ENCODE results near the gene PCMTD2. TPM values are rescaled to one million over a fixed set of nuclear protein-coding genes. Genes with fewer than 3 reads are reported as not detected.

Gene PCMTD2
- total and polyA plus RNA-seq, 2 of the 13 experiments (the other 11 are each of a cell fraction or from before 2014, with no cell fraction given): 47.0 to 76.9 TPM

DNA sequence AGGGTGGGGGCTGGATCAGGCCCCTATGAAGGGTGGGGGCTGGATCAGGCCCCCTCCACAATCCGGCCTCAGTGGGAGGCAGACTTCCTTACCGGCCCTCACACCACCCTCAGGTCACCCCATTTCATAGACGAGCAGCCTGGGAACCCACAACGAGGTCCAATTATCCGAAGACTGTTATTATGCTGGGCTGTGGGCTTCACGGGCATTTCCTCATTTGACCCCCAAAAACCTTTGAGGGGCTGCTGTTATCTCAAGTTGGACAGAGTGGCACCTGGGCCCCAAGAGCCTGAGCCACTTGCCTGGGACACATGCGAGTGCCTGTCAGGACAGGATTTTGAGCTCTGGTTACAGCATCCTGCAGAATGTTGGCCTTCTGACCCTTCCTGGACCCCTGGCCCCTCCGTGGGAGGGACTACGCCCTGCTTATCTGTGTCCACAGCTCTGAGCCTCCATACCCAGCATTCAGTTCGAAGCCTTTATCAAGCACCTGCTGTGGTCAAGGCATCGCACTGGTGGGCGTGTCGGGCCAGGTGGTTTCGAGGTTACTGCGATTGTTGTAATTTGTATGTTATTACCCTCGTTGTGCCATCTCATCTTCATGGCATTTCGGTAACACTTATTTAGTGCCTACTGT, 34.5 kb upstream of the PCMTD2 start (continued):
- TF ChIP-seq MBNL3 (CRISPR knock-in tag; conservative IDR thresholded peaks at IDR 0.05) (no peak), PPARG (CRISPR knock-in tag; conservative IDR thresholded peaks at IDR 0.05) (no peak), ARNT (IDR thresholded peaks at IDR 0.05) (no peak), ZMYM4 (CRISPR knock-in tag; IDR thresholded peaks at IDR 0.05) (no peak), ZNF883 (CRISPR knock-in tag; IDR thresholded peaks at IDR 0.05; ENCODE audit: not compliant biosample characterization) (no peak), ZBTB38 (CRISPR knock-in tag; IDR thresholded peaks at IDR 0.05) (no peak), NBN (conservative IDR thresholded peaks at IDR 0.05) (no peak), ZNF878 (CRISPR knock-in tag; IDR thresholded peaks at IDR 0.05) (no peak), KMT2A (CRISPR knock-in tag; IDR thresholded peaks at IDR 0.05) (peak; percentile 46; the same call in 1 of the 2 replicates), MEIS1 (CRISPR knock-in tag; IDR thresholded peaks at IDR 0.05; ENCODE audit: borderline replicate concordance) (no peak), CBX1 (IDR thresholded peaks at IDR 0.05; ENCODE audit: low read depth) (no peak), ARNT2 (CRISPR knock-in tag; IDR thresholded peaks at IDR 0.05; ENCODE audit: low read depth) (no peak)
- TF ChIP-seq, protein P1, sequence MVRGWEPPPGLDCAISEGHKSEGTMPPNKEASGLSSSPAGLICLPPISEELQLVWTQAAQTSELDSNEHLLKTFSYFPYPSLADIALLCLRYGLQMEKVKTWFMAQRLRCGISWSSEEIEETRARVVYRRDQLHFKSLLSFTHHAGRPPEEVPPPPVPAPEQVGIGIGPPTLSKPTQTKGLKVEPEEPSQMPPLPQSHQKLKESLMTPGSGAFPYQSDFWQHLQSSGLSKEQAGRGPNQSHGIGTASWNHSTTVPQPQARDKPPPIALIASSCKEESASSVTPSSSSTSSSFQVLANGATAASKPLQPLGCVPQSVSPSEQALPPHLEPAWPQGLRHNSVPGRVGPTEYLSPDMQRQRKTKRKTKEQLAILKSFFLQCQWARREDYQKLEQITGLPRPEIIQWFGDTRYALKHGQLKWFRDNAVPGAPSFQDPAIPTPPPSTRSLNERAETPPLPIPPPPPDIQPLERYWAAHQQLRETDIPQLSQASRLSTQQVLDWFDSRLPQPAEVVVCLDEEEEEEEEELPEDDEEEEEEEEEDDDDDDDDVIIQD (CRISPR knock-in tag; IDR thresholded peaks at IDR 0.05; ENCODE audit: low read depth): no peak
- TF ChIP-seq, protein P2, sequence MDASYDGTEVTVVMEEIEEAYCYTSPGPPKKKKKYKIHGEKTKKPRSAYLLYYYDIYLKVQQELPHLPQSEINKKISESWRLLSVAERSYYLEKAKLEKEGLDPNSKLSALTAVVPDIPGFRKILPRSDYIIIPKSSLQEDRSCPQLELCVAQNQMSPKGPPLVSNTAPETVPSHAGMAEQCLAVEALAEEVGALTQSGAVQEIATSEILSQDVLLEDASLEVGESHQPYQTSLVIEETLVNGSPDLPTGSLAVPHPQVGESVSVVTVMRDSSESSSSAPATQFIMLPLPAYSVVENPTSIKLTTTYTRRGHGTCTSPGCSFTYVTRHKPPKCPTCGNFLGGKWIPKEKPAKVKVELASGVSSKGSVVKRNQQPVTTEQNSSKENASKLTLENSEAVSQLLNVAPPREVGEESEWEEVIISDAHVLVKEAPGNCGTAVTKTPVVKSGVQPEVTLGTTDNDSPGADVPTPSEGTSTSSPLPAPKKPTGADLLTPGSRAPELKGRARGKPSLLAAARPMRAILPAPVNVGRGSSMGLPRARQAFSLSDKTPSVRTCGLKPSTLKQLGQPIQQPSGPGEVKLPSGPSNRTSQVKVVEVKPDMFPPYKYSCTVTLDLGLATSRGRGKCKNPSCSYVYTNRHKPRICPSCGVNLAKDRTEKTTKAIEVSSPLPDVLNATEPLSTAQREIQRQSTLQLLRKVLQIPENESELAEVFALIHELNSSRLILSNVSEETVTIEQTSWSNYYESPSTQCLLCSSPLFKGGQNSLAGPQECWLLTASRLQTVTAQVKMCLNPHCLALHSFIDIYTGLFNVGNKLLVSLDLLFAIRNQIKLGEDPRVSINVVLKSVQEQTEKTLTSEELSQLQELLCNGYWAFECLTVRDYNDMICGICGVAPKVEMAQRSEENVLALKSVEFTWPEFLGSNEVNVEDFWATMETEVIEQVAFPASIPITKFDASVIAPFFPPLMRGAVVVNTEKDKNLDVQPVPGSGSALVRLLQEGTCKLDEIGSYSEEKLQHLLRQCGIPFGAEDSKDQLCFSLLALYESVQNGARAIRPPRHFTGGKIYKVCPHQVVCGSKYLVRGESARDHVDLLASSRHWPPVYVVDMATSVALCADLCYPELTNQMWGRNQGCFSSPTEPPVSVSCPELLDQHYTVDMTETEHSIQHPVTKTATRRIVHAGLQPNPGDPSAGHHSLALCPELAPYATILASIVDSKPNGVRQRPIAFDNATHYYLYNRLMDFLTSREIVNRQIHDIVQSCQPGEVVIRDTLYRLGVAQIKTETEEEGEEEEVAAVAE (CRISPR knock-in tag; IDR thresholded peaks at IDR 0.05; ENCODE audit: borderline replicate concordance): no peak
- TF ChIP-seq, protein P3, sequence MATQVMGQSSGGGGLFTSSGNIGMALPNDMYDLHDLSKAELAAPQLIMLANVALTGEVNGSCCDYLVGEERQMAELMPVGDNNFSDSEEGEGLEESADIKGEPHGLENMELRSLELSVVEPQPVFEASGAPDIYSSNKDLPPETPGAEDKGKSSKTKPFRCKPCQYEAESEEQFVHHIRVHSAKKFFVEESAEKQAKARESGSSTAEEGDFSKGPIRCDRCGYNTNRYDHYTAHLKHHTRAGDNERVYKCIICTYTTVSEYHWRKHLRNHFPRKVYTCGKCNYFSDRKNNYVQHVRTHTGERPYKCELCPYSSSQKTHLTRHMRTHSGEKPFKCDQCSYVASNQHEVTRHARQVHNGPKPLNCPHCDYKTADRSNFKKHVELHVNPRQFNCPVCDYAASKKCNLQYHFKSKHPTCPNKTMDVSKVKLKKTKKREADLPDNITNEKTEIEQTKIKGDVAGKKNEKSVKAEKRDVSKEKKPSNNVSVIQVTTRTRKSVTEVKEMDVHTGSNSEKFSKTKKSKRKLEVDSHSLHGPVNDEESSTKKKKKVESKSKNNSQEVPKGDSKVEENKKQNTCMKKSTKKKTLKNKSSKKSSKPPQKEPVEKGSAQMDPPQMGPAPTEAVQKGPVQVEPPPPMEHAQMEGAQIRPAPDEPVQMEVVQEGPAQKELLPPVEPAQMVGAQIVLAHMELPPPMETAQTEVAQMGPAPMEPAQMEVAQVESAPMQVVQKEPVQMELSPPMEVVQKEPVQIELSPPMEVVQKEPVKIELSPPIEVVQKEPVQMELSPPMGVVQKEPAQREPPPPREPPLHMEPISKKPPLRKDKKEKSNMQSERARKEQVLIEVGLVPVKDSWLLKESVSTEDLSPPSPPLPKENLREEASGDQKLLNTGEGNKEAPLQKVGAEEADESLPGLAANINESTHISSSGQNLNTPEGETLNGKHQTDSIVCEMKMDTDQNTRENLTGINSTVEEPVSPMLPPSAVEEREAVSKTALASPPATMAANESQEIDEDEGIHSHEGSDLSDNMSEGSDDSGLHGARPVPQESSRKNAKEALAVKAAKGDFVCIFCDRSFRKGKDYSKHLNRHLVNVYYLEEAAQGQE (IDR thresholded peaks at IDR 0.05; ENCODE audit: borderline replicate concordance in 1 of 2, low read depth in 1 of 2, low read length in 2 of 2): no peak
- TF ChIP-seq, protein P4, sequence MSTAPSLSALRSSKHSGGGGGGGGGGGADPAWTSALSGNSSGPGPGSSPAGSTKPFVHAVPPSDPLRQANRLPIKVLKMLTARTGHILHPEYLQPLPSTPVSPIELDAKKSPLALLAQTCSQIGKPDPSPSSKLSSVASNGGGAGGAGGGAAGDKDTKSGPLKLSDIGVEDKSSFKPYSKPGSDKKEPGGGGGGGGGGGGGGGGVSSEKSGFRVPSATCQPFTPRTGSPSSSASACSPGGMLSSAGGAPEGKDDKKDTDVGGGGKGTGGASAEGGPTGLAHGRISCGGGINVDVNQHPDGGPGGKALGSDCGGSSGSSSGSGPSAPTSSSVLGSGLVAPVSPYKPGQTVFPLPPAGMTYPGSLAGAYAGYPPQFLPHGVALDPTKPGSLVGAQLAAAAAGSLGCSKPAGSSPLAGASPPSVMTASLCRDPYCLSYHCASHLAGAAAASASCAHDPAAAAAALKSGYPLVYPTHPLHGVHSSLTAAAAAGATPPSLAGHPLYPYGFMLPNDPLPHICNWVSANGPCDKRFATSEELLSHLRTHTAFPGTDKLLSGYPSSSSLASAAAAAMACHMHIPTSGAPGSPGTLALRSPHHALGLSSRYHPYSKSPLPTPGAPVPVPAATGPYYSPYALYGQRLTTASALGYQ (CRISPR knock-in tag; IDR thresholded peaks at IDR 0.05): no peak
- TF ChIP-seq, protein P5, sequence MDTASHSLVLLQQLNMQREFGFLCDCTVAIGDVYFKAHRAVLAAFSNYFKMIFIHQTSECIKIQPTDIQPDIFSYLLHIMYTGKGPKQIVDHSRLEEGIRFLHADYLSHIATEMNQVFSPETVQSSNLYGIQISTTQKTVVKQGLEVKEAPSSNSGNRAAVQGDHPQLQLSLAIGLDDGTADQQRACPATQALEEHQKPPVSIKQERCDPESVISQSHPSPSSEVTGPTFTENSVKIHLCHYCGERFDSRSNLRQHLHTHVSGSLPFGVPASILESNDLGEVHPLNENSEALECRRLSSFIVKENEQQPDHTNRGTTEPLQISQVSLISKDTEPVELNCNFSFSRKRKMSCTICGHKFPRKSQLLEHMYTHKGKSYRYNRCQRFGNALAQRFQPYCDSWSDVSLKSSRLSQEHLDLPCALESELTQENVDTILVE (CRISPR knock-in tag; IDR thresholded peaks at IDR 0.05): no peak
